Mesenchymal stem cell (in vitro differentiated cells and primary cell): ENCODE measurements around the gene ERN1.
"Not testable (repeated sequence)": the region's sequence is repeated elsewhere in the genome, so short reads cannot be mapped to it uniquely, and the experiment has no call there.

ENCODE experiments used
- DNase-seq: peaks from one replicate; pipeline ENCODE4 v3.0.0-alpha.2; 2013
- H2AFZ ChIP-seq: one replicate; pipeline ENCODE4 v1.6.1; 2013; ENCODE audit warnings: low read depth, mild to moderate bottlenecking, control low read depth, inconsistent platforms, low read length, moderate library complexity
- H2AK5ac ChIP-seq: 2 replicates; pipeline ENCODE4 v1.6.1; 2013; ENCODE audit warnings: low read length, moderate library complexity, mild to moderate bottlenecking, inconsistent platforms; ENCODE audit not compliant: severe bottlenecking
- H2BK120ac ChIP-seq: one replicate; pipeline ENCODE4 v1.6.1; 2013; ENCODE audit warnings: low read depth, mild to moderate bottlenecking, inconsistent platforms, low read length, moderate library complexity
- H2BK12ac ChIP-seq, 2 experiments: one replicate each; pipeline ENCODE4 v1.6.1; 2013; ENCODE audit warnings: inconsistent platforms in 2 of 2, low read length in 2 of 2, mild to moderate bottlenecking in 2 of 2, moderate library complexity in 2 of 2, control low read depth in 1 of 2
- H2BK15ac ChIP-seq: one replicate; pipeline ENCODE4 v1.6.1; 2013; ENCODE audit warnings: mild to moderate bottlenecking, low read depth, inconsistent platforms; ENCODE audit not compliant: poor library complexity, severe bottlenecking
- H2BK5ac ChIP-seq: 2 replicates; pipeline ENCODE4 v1.6.1; 2013; ENCODE audit warnings: low read depth, mild to moderate bottlenecking, low read length, control low read depth, inconsistent platforms; ENCODE audit not compliant: poor library complexity, severe bottlenecking
- H3K14ac ChIP-seq, 2 experiments: one replicate each; pipeline ENCODE4 v1.6.1; 2013; ENCODE audit warnings: inconsistent platforms in 2 of 2, low read length in 2 of 2, control low read depth in 1 of 2, mild to moderate bottlenecking in 1 of 2, moderate library complexity in 1 of 2
- H3K18ac ChIP-seq, 2 experiments: one replicate each; pipeline ENCODE4 v1.6.1; 2013; ENCODE audit warnings: inconsistent platforms in 2 of 2, low read length in 2 of 2, control low read depth in 1 of 2, low read depth in 1 of 2, mild to moderate bottlenecking in 1 of 2
- H3K23ac ChIP-seq, 2 experiments: one replicate each; pipeline ENCODE4 v1.6.1; 2013; ENCODE audit warnings: inconsistent platforms in 2 of 2, low read length in 2 of 2, mild to moderate bottlenecking in 2 of 2, moderate library complexity in 2 of 2, control low read depth in 1 of 2
- H3K27ac ChIP-seq: 2 replicates; pipeline ENCODE4 v1.5.1; 2013; ENCODE audit warnings: mild to moderate bottlenecking, moderate library complexity, low read length, control low read depth, inconsistent platforms; ENCODE audit not compliant: poor library complexity, severe bottlenecking
- H3K27me3 ChIP-seq, 2 experiments: 2 replicates each; pipeline versions ENCODE4 v1.6.1 to v1.7.0; 2013; ENCODE audit warnings: low read length in 2 of 2, mild to moderate bottlenecking in 2 of 2, moderate library complexity in 2 of 2, control low read depth in 1 of 2, inconsistent platforms in 1 of 2; ENCODE audit not compliant: control insufficient read depth in 1 of 2, insufficient read depth in 1 of 2
- H3K36me3 ChIP-seq, 2 experiments: 2 replicates each; pipeline versions ENCODE4 v1.6.1 to v1.7.0; 2013; ENCODE audit warnings: low read length in 2 of 2, control low read depth in 1 of 2, inconsistent platforms in 1 of 2, low read depth in 1 of 2, mild to moderate bottlenecking in 1 of 2; ENCODE audit not compliant: insufficient read depth in 2 of 2, control insufficient read depth in 1 of 2
- H3K4ac ChIP-seq, 2 experiments: one replicate each; pipeline ENCODE4 v1.6.1; 2013; ENCODE audit warnings: inconsistent platforms in 2 of 2, low read length in 2 of 2, mild to moderate bottlenecking in 2 of 2, moderate library complexity in 2 of 2, control low read depth in 1 of 2, low read depth in 1 of 2
- H3K4me1 ChIP-seq: 2 replicates; pipeline ENCODE4 v1.6.1; 2013; ENCODE audit warnings: low read depth, low read length, control low read depth; ENCODE audit not compliant: control insufficient read depth, insufficient read depth
- H3K4me2 ChIP-seq: 2 replicates; pipeline ENCODE4 v1.6.1; 2013; ENCODE audit warnings: low read length, mild to moderate bottlenecking, inconsistent platforms; ENCODE audit not compliant: poor library complexity, severe bottlenecking
- H3K4me3 ChIP-seq, 2 experiments: 2 replicates each; pipeline versions ENCODE4 v1.5.1 to v1.7.0; 2013; ENCODE audit warnings: low read length in 2 of 2, mild to moderate bottlenecking in 2 of 2, control low read depth in 1 of 2, low read depth in 1 of 2; ENCODE audit not compliant: insufficient read depth in 1 of 2
- H3K79me1 ChIP-seq: replicated peaks from 2 replicates; pipeline ENCODE4 v1.6.1; 2013; ENCODE audit warnings: mild to moderate bottlenecking, control low read depth, low read length, inconsistent platforms; ENCODE audit not compliant: poor library complexity, severe bottlenecking
- H3K9ac ChIP-seq: 2 replicates; pipeline ENCODE4 v1.7.0; 2013; ENCODE audit warnings: mild to moderate bottlenecking, low read length, moderate library complexity
- H3K9me3 ChIP-seq: 2 replicates; pipeline ENCODE4 v1.7.0; 2013; ENCODE audit warnings: mild to moderate bottlenecking, low read length; ENCODE audit not compliant: control insufficient read depth
- H4K8ac ChIP-seq: one replicate; pipeline ENCODE4 v1.6.1; 2013; ENCODE audit warnings: inconsistent platforms, mild to moderate bottlenecking, low read length, moderate library complexity
- H4K91ac ChIP-seq: one replicate; pipeline ENCODE4 v1.6.1; 2013; ENCODE audit warnings: mild to moderate bottlenecking, low read length, inconsistent platforms
- WGBS: methylation state at CpG from one replicate; pipeline ENCODE4 v1.1.7; 2013; ENCODE audit warnings: mixed read lengths; 5-methylcytosine and 5-hydroxymethylcytosine counted together

ERN1 gene

GRCh38 chr17:64172510-64172909, 42.6 kb upstream of the ERN1 start:
- no peak for DNase-seq
- H2BK15ac ChIP-seq, result no peak overlapping the region
- no peak overlapping the region for H4K91ac ChIP-seq
- no peak overlapping the region for H2BK5ac ChIP-seq
- H3K27ac ChIP-seq, result no peak overlapping the region
- H3K9me3 ChIP-seq, result no peaks in the 10 kb centered on the region
- H2BK120ac ChIP-seq, result no peak overlapping the region
- no peak overlapping the region for H2BK12ac ChIP-seq
- no peaks in the 10 kb centered on the region for H3K79me1 ChIP-seq
- H3K4ac ChIP-seq, result no peak overlapping the region
- no peak overlapping the region for H3K9ac ChIP-seq
- H3K27me3 ChIP-seq, result no peaks in the 10 kb centered on the region
- H3K4me3 ChIP-seq, result no peak overlapping the region
- H3K4me1 ChIP-seq, result peaks cover 9% of the 10 kb centered on the region
- whole genome bisulfite sequencing, result 88% methylated on average over 2 of the region's 3 CpGs
- no peak overlapping the region for H4K8ac ChIP-seq
- H2AK5ac ChIP-seq, result no peak overlapping the region
- no peak overlapping the region for H2AFZ ChIP-seq
- no peak overlapping the region for H3K14ac ChIP-seq
- no peak overlapping the region for H3K18ac ChIP-seq
- H3K36me3 ChIP-seq, result peaks cover 0 to 50% of the 10 kb centered on the region in 2 experiments
- no peak overlapping the region for H3K4me2 ChIP-seq
- H3K23ac ChIP-seq, result no peak overlapping the region

DNA sequence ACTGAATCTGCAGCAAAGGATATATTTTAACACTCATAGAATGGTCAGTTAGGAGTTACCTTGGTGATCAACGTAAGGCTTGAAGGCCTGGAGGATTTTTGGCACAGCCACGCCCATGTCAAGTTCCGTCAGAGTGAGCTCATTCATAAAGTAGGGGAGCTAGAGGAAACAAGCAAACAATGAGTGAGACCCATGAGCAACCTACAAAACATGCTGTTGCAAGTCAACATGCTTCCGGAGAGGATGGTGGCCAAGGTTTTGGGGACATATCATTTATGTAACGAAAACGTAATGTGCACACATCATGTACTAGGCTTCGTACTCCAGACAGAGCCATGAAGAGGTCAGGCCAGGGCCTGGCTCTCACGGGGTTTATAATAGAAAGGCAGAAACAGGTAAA, 41.1 kb upstream of the ERN1 start:
- H3K27me3 ChIP-seq, result no peaks in the 10 kb centered on the region
- no peak overlapping the region for H3K27ac ChIP-seq
- H2BK5ac ChIP-seq, result no peak overlapping the region
- H3K18ac ChIP-seq, result no peak overlapping the region
- H3K36me3 ChIP-seq, result peaks cover 0 to 49% of the 10 kb centered on the region in 2 experiments
- no peak overlapping the region for H2BK12ac ChIP-seq
- H2BK15ac ChIP-seq, result no peak overlapping the region
- peaks cover 9% of the 10 kb centered on the region for H3K4me1 ChIP-seq
- H3K23ac ChIP-seq, result no peak overlapping the region
- no peak overlapping the region for H2AK5ac ChIP-seq
- no peak overlapping the region for H2BK120ac ChIP-seq
- 96% methylated on average over 7 of the region's 8 CpGs for WGBS
- H3K9me3 ChIP-seq, result no peaks in the 10 kb centered on the region
- H3K4ac ChIP-seq, result no peak overlapping the region
- H3K4me3 ChIP-seq, result no peak overlapping the region
- H3K14ac ChIP-seq, result no peak overlapping the region
- no peaks in the 10 kb centered on the region for H3K79me1 ChIP-seq
- H3K9ac ChIP-seq, result no peak overlapping the region
- H4K8ac ChIP-seq, result no peak overlapping the region
- no peak overlapping the region for H2AFZ ChIP-seq
- H4K91ac ChIP-seq, result no peak overlapping the region
- DNase-seq, result no peak
- H3K4me2 ChIP-seq, result no peak overlapping the region

DNA sequence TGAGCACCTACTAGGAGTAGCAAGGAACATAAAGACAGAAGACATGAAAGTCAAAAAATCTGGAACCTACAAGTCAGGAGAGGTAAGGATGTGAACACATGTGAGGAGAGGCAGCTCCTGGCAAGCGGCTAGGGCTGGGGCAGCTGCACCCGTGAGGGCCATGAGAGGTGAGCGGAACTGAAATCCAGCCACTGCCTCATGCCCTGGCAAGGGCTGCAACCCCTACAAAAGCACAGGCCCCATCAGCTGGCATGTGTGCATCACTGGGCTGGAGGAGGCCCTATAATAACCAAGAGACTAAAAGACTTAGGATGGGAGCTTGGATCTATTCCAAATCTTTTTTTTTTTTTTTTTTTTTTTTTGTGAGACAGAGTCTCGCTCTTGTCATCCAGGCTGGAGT, 40.3 kb upstream of the ERN1 start:
- WGBS, result 100% methylated on average over 4 of the region's 4 CpGs
- H3K4me3 ChIP-seq, result no peak overlapping the region

GRCh38 chr17:64167666-64168065, 37.7 kb upstream of the ERN1 start:
- not testable (repeated sequence) for H2AK5ac ChIP-seq, H3K9me3 ChIP-seq, H4K91ac ChIP-seq, H3K4me3 ChIP-seq, H2BK15ac ChIP-seq, H3K79me1 ChIP-seq, H3K23ac ChIP-seq, H2BK12ac ChIP-seq, H4K8ac ChIP-seq, H3K9ac ChIP-seq, H2BK5ac ChIP-seq, H3K14ac ChIP-seq, H3K4ac ChIP-seq, H2BK120ac ChIP-seq, H3K18ac ChIP-seq, H3K27ac ChIP-seq, DNase-seq, H3K4me1 ChIP-seq, H2AFZ ChIP-seq, H3K4me2 ChIP-seq, H3K27me3 ChIP-seq
- WGBS, result 100% methylated on average over 2 of the region's 3 CpGs
- H3K36me3 ChIP-seq, result peaks cover 4 to 47% of the 10 kb centered on the region in 2 experiments

More for the DNA sequence above, 40.3 kb upstream of the ERN1 start:
- H3K18ac ChIP-seq, result no peak overlapping the region
- H4K8ac ChIP-seq, result no peak overlapping the region
- H3K27ac ChIP-seq, result no peak overlapping the region
- peaks cover 3 to 51% of the 10 kb centered on the region in 2 experiments for H3K36me3 ChIP-seq
- no peaks in the 10 kb centered on the region for H3K9me3 ChIP-seq
- no peak overlapping the region for H2AK5ac ChIP-seq
- no peak overlapping the region for H2BK5ac ChIP-seq
- no peak for DNase-seq
- H3K79me1 ChIP-seq, result no peaks in the 10 kb centered on the region
- no peak overlapping the region for H2BK15ac ChIP-seq
- H3K14ac ChIP-seq, result no peak overlapping the region
- H2BK12ac ChIP-seq, result no peak overlapping the region
- no peak overlapping the region for H3K9ac ChIP-seq
- H3K4me1 ChIP-seq, result peaks cover 6% of the 10 kb centered on the region
- H3K23ac ChIP-seq, result no peak overlapping the region
- no peak overlapping the region for H2AFZ ChIP-seq
- H3K4me2 ChIP-seq, result no peak overlapping the region
- no peak overlapping the region for H2BK120ac ChIP-seq
- H4K91ac ChIP-seq, result no peak overlapping the region
- no peaks in the 10 kb centered on the region for H3K27me3 ChIP-seq
- H3K4ac ChIP-seq, result no peak overlapping the region
